ENCODE data around the gene WNK2. TPM values are rescaled to one million over a fixed set of nuclear protein-coding genes. Genes with fewer than 3 reads are reported as not detected.

The WNK2 gene
- total and polyA plus RNA-seq, 12 donors, result 16.6 to 236 (median 178) TPM

DNA sequence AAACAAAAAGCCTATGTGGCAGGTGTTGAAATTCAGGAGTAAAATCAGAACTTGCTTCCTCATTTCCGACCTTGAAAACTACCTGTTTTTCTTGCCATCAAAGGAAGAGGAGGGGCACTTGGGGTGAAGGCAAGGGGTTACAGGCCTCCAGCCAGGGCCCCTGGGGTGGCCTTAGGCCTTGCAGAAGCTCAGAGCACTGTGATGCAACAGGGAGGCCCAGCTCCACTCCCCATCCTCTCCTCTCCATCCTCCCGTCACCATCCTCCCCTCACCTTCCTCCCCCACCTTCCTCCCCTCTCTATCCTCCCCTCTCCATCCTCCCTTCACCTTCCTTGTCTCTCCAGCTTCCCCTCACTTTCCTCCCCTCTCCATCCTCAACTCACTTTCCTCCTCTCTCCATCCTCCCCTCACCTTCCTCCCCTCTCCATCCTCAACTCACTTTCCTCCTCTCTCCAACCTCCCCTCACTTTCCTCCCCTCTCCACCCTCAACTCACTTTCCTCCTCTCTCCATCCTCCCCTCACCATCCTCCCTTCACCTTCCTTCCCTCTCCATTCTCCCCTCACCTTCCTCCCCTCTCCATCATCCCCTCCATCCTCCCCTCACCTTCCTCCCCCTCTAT, 111.6 kb downstream of the WNK2 start:
- Histone ChIP-seq H3K27ac (peak overlapping the region in 1 of 10 donors; percentile 9), H3K9me3 (no peaks in the 10 kb centered on the region), H3K36me3 (peaks cover 0 to 12% (median 0%) of the 10 kb centered on the region in 9 donors), H3K4me1 (peaks cover 3 to 42% (median 19%) of the 10 kb centered on the region in 9 donors), H3K27me3 (peaks cover 0 to 4% (median 0%) of the 10 kb centered on the region in 7 donors), H3K4me3 (no peak overlapping the region)
- no peak for ATAC-seq
- WGBS, 2 donors, result 59 to 68% methylated on average over 2 of the region's 2 CpGs
- intact Hi-C loops (cut with DNase I), result loop anchor here in 1 of 10 donors (5.0 kb wide), 1 partner anchor 133 kb away; no protein-coding TSS in a partner anchor
- TF ChIP-seq, protein P1, sequence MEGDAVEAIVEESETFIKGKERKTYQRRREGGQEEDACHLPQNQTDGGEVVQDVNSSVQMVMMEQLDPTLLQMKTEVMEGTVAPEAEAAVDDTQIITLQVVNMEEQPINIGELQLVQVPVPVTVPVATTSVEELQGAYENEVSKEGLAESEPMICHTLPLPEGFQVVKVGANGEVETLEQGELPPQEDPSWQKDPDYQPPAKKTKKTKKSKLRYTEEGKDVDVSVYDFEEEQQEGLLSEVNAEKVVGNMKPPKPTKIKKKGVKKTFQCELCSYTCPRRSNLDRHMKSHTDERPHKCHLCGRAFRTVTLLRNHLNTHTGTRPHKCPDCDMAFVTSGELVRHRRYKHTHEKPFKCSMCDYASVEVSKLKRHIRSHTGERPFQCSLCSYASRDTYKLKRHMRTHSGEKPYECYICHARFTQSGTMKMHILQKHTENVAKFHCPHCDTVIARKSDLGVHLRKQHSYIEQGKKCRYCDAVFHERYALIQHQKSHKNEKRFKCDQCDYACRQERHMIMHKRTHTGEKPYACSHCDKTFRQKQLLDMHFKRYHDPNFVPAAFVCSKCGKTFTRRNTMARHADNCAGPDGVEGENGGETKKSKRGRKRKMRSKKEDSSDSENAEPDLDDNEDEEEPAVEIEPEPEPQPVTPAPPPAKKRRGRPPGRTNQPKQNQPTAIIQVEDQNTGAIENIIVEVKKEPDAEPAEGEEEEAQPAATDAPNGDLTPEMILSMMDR (IDR thresholded peaks at IDR 0.05), result no peak
- DNase-seq, result no peak

GRCh38 chr9:93296889-93297480, 113.0 kb downstream of the WNK2 start:
- Histone ChIP-seq H3K9me3 (no peaks in the 10 kb centered on the region), H3K4me3 (no peak overlapping the region), H3K4me1 (peaks cover 3 to 51% (median 29%) of the 10 kb centered on the region in 9 donors), H3K36me3 (peaks cover 0 to 12% (median 0%) of the 10 kb centered on the region in 9 donors), H3K27ac (no peak overlapping the region), H3K27me3 (peaks cover 0 to 4% (median 0%) of the 10 kb centered on the region in 7 donors)
- TF ChIP-seq, protein P1 (IDR thresholded peaks at IDR 0.05), result no peak
- WGBS, 2 donors, result 63 to 66% methylated on average over 17 of the region's 17 CpGs
- ATAC-seq (no peak), DNase-seq (no peak)
- intact Hi-C loops (cut with DNase I), result loop anchor here in 1 of 10 donors (5.0 kb wide), 1 partner anchor 135 kb away; no protein-coding TSS in a partner anchor

- Histone ChIP-seq H3K4me1 (peaks cover 3 to 58% (median 29%) of the 10 kb centered on the region in 9 donors), H3K36me3 (peaks cover 0 to 8% (median 0%) of the 10 kb centered on the region in 9 donors), H3K4me3 (no peak overlapping the region), H3K9me3 (no peaks in the 10 kb centered on the region), H3K27me3 (peaks cover 0 to 4% (median 0%) of the 10 kb centered on the region in 7 donors), H3K27ac (peak overlapping the region in 1 of 10 donors; percentile 2)
- TF ChIP-seq, protein P1 (IDR thresholded peaks at IDR 0.05), result no peak
- ATAC-seq (no peak), DNase-seq (no peak)
- intact Hi-C loops (cut with DNase I), result loop anchor here in 2 of 10 donors (2.0 to 5.0 kb wide), 2 partner anchors 135 to 136 kb away; no protein-coding TSS in a partner anchor
- 66 to 67% methylated on average over 33 of the region's 33 CpGs for WGBS, 2 donors
Observed at GRCh38 chr9:93297659-93298497, 113.9 kb downstream of the WNK2 start.

Data from heart right ventricle (tissue), 16 donors.